Measurements from ENCODE around the gene AP3B2.

- no peak for TF ChIP-seq CTCF (IDR thresholded peaks at IDR 0.05)
- TF ChIP-seq POLR2A (IDR thresholded peaks at IDR 0.05) = no peak
- TF ChIP-seq POLR2AphosphoS5 (IDR thresholded peaks at IDR 0.05) = no peak
Observed at GRCh38 chr15:82613747-82614146, 95.9 kb downstream of the AP3B2 start.

Data from transverse colon (tissue), 4 donors.